H1 (cell line): ENCODE measurements around the gene COL8A2. TPM values are rescaled to one million over a fixed set of nuclear protein-coding genes. Genes with fewer than 3 reads are reported as not detected.

Experiments used
- BCL11A ChIP-seq, 2 experiments: IDR thresholded peaks; one replicate each; pipeline ENCODE4 v1.6.1; 2011; ENCODE audit warnings: low read depth in 2 of 2, low read length in 2 of 2, mild to moderate bottlenecking in 2 of 2
- CBX8 ChIP-seq: fragments of 300-800, 300-1000 bp; sonication (generic); IDR thresholded peaks from 2 replicates; pipeline ENCODE4 v1.7.1; 2016; ENCODE audit warnings: low read depth, low read length, borderline replicate concordance
- EZH2 ChIP-seq: fragments of 200-600 bp; sonication (generic); IDR thresholded peaks from 2 replicates; pipeline ENCODE4 v1.7.1; 2012; ENCODE audit warnings: low read depth, mild to moderate bottlenecking, moderate library complexity, low read length, inconsistent platforms; ENCODE audit not compliant: severe bottlenecking
- POU5F1 ChIP-seq: IDR thresholded peaks from 2 replicates; pipeline ENCODE4 v1.6.1; 2011; ENCODE audit warnings: low read depth, mild to moderate bottlenecking, low read length, moderate library complexity
- RAD21 ChIP-seq, 2 experiments: IDR thresholded peaks in 1 of 2; conservative IDR thresholded peaks in 1 of 2; 2 replicates each; pipeline ENCODE4 v1.6.1; 2011; ENCODE audit warnings: low read depth in 2 of 2, low read length in 2 of 2, improper control_type of control experiment in 1 of 2, inconsistent platforms in 1 of 2, mild to moderate bottlenecking in 1 of 2, moderate library complexity in 1 of 2
- RFX5 ChIP-seq: IDR thresholded peaks from 2 replicates; pipeline ENCODE4 v1.6.1; 2011; ENCODE audit warnings: low read depth, low read length, improper control_type of control experiment, borderline replicate concordance
- SP4 ChIP-seq: IDR thresholded peaks from 2 replicates; pipeline ENCODE4 v1.6.1; 2012; ENCODE audit warnings: low read length, inconsistent platforms
- ZNF274 ChIP-seq: IDR thresholded peaks from 2 replicates; pipeline ENCODE4 v1.7.0; 2012; ENCODE audit warnings: low read length, borderline replicate concordance; ENCODE audit errors: extremely low read depth
- polyA plus RNA-seq, 7 experiments: library from polyadenylated mRNA; depleted of rRNA in 3 of 7; stranded (reverse) in 5 of 7; unstranded in 2 of 7; fragments of >200 nt in 5 of 7; fragments of 200-250 nt in 2 of 7; gene quantifications; 1 replicate in 5 of 7; 2 replicates in 1 of 7; 4 replicates in 1 of 7; pipeline versions ENCODE4 v1.2.1 to v1.2.3, GENCODE V29; 2011 to 2013; ENCODE audit warnings: missing spikeins in 2 of 7, mixed read lengths in 2 of 7
- total RNA-seq: library from RNA; stranded (reverse); fragmentation: NEBNext Ultra II Directional; extraction: Animal tissue kit (Norgen Biotek cat#: 25700); gene quantifications from 2 replicates; pipeline ENCODE4 v1.2.1, GENCODE V29; 2021

Gene COL8A2
- total and polyA plus RNA-seq, 2 of the 8 experiments (the other 6 are each of a cell fraction or from before 2014, with no cell fraction given) = 2.1 to 2.8 TPM

DNA sequence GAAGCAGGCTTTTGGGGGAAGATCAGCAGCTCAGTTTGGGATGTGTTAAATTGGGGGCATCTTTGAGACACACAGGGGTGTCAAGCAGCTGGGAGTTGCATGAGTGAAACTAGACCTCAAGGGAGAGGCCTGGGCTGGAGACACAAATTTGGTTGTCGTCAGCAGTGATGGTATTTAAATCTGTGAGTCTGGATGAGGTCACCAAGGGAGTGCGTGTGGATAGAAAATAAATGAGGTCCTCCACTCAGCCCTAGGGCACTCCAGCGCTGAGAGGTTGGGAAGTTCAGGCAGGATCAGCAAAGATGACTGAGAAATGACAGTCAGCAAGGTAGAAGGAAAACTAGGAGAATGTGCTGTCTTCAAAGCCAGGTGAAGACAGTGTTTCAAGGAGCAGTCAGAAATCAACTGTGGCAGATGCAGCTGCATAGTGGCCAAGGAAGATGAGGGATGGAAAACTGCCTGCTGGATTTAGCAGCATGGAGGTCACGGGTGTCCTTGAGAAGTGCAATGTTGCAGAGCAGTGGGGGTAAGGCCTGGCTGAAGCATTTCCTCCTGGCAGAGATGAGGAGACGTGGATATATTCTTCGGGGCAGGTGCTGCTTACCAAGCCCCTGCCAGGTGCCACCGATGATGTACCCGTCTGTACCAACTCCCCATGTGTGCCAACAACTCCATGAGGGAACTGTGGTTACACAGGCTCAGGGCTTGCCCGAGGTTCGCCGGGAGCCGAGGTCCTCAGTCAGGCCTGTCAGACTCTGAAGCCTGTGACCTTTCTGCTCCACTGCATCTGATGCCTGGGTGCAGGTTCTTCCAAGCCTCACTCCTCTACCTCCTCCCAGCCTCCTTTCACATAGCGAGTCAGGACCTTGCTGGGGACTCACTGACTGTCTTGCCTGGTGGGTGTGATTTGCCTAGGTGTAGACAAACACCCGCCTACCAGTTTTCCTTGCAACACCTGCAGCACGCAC is 42.2 kb upstream of the COL8A2 start (continued):
- no peak for TF ChIP-seq RAD21 (IDR thresholded peaks at IDR 0.05 in 1 of 2, conservative IDR thresholded peaks at IDR 0.05 in 1 of 2; ENCODE audit: low read depth in 2 of 2, low read length in 2 of 2)
- no peak for TF ChIP-seq BCL11A (IDR thresholded peaks at IDR 0.05; ENCODE audit: low read depth in 2 of 2, low read length in 2 of 2)
- no peak for TF ChIP-seq POU5F1
- TF ChIP-seq RFX5 = no peak
- TF ChIP-seq CBX8 = no peak
- no peak for TF ChIP-seq SP4
- no peak for TF ChIP-seq ZNF274
- no peak for TF ChIP-seq EZH2
